A549 (cell line): ENCODE measurements around the gene PCDHGA5.

Experiments
- CBX2 ChIP-seq: fragments of 200-600 bp; sonication (generic); IDR thresholded peaks from 2 replicates; pipeline ENCODE4 v1.6.1; 2016; ENCODE audit warnings: low read depth, mild to moderate bottlenecking, borderline replicate concordance
- CBX8 ChIP-seq: fragments of 200-600 bp; sonication (generic); IDR thresholded peaks from 2 replicates; pipeline ENCODE4 v1.6.1; 2016
- CEBPB ChIP-seq, 2 experiments: fragments of >200 bp in 1 of 2; sonication (Bioruptor Twin) in 1 of 2; formaldehyde crosslinking in 1 of 2; IDR thresholded peaks; 2 replicates each; pipeline ENCODE4 v1.6.1; 2012 to 2016
- CHD2 ChIP-seq: fragments of 150-350 bp; IDR thresholded peaks from 2 replicates; pipeline ENCODE4 v1.6.1; 2014; ENCODE audit warnings: low read length; ENCODE audit not compliant: partially characterized antibody
- CHD4 ChIP-seq: fragments of 200-600 bp; sonication (generic); IDR thresholded peaks from 2 replicates; pipeline ENCODE4 v1.6.1; 2016; ENCODE audit warnings: antibody characterized with exemption, mild to moderate bottlenecking, borderline replicate concordance
- EP300 ChIP-seq, 2 experiments: fragments of >200 bp; sonication (Bioruptor Twin); formaldehyde crosslinking; IDR thresholded peaks; 2 replicates in 1 of 2; 3 replicates in 1 of 2; pipeline ENCODE4 v1.6.1; 2016 to 2017
- JUN ChIP-seq, 2 experiments: fragments of >200 bp; sonication (Bioruptor Twin); formaldehyde crosslinking; IDR thresholded peaks; 2 replicates in 1 of 2; 3 replicates in 1 of 2; pipeline ENCODE4 v1.6.1; 2016 to 2017
- JUNB ChIP-seq: fragments of >200 bp; sonication (Bioruptor Twin); formaldehyde crosslinking; IDR thresholded peaks from 2 replicates; pipeline ENCODE4 v1.6.1; 2016
- MYC ChIP-seq: IDR thresholded peaks from 2 replicates; pipeline ENCODE4 v1.6.1; 2012; ENCODE audit warnings: mild to moderate bottlenecking, inconsistent platforms, low read length, improper control_type of control experiment, borderline replicate concordance
- SMC3 ChIP-seq: fragments of >200 bp; sonication (Bioruptor Twin); formaldehyde crosslinking; IDR thresholded peaks from 3 replicates; pipeline ENCODE4 v1.6.1; 2018; ENCODE audit warnings: inconsistent platforms
- TF ChIP-seq, protein P1 (sequence below): fragments of >200 bp; sonication (Bioruptor Twin); formaldehyde crosslinking; IDR thresholded peaks from 3 replicates; pipeline ENCODE4 v1.5.1; 2016
- TF ChIP-seq, protein P2 (sequence below): IDR thresholded peaks from 2 replicates; pipeline ENCODE4 v1.6.1; 2012

DNA sequence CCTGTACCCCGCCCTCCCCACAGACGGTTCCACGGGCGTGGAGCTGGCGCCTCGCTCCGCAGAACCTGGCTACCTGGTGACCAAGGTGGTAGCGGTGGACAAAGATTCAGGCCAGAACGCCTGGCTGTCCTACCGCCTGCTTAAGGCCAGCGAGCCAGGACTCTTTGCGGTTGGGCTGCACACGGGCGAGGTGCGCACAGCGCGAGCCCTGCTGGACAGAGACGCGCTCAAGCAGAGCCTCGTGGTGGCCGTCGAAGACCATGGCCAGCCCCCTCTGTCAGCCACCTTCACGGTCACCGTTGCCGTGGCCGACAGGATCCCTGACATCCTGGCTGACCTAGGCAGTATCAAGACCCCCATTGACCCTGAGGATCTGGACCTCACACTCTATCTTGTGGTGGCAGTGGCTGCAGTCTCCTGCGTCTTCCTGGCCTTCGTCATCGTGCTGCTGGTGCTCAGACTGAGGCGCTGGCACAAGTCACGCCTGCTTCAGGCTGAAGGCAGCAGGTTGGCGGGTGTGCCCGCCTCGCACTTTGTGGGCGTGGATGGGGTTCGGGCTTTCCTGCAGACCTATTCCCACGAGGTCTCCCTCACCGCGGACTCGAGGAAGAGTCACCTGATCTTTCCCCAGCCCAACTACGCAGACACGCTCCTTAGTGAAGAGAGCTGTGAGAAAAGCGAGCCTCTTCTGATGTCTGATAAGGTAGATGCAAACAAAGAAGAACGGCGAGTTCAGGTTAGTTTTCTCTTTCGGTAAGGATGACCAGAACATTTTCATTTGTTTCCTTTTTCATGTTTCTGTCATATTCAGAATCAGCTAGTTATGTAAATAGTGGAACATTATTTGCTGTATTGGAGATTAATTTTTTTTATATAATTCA, 2.3 kb downstream of the PCDHGA5 start:
- TF ChIP-seq, protein P1, sequence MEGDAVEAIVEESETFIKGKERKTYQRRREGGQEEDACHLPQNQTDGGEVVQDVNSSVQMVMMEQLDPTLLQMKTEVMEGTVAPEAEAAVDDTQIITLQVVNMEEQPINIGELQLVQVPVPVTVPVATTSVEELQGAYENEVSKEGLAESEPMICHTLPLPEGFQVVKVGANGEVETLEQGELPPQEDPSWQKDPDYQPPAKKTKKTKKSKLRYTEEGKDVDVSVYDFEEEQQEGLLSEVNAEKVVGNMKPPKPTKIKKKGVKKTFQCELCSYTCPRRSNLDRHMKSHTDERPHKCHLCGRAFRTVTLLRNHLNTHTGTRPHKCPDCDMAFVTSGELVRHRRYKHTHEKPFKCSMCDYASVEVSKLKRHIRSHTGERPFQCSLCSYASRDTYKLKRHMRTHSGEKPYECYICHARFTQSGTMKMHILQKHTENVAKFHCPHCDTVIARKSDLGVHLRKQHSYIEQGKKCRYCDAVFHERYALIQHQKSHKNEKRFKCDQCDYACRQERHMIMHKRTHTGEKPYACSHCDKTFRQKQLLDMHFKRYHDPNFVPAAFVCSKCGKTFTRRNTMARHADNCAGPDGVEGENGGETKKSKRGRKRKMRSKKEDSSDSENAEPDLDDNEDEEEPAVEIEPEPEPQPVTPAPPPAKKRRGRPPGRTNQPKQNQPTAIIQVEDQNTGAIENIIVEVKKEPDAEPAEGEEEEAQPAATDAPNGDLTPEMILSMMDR: no peak
- TF ChIP-seq, protein P2, sequence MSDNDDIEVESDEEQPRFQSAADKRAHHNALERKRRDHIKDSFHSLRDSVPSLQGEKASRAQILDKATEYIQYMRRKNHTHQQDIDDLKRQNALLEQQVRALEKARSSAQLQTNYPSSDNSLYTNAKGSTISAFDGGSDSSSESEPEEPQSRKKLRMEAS: no peak
- TF ChIP-seq SMC3: no peak
- TF ChIP-seq CEBPB (IDR thresholded peaks at IDR 0.05): no peak
- no peak for TF ChIP-seq CHD4
- TF ChIP-seq MYC: no peak
- no peak for TF ChIP-seq JUN (IDR thresholded peaks at IDR 0.05)
- TF ChIP-seq JUNB: no peak
- no peak for TF ChIP-seq CBX2
- no peak for TF ChIP-seq EP300 (IDR thresholded peaks at IDR 0.05)
- no peak for TF ChIP-seq CHD2
- no peak for TF ChIP-seq CBX8
